ENCODE data around the gene DIAPH3. TPM values are rescaled to one million over a fixed set of nuclear protein-coding genes. Genes with fewer than 3 reads are reported as not detected.

DIAPH3 gene
- polyA plus RNA-seq, 3 donors from 2014 or later = 0.03 to 0.25 TPM; not detected in 1

DNA sequence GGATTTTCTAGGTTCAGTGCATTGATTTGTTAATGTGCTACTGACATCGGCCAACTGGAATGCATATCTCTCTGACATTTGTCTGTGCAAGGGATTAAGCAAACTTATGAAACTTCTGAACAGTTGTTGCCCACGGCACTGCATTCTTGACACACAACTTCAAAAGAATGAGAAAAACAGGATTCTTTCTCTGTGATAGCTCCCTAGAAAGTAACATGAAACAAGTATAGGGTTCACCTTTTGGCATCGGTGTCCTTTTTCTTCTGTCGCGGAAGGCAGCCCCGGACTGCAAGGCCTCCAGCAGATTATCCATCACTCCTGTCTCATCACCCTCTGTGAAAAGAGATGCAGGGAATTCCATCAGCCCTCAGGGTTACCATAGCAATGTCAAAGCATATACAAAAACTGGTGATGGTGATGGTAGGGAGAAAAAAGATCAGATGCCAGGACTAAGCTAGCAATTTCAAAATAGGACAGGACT, 389.2 kb downstream of the DIAPH3 start:
- Mint-ChIP-seq H3K27ac (no peak overlapping the region), H3K9me3 (peaks cover 0 to under 1% (median 0%) of the 10 kb centered on the region in 6 donors), H3K4me3 (no peak overlapping the region), H3K27me3 (ENCODE audit: low read depth in 3 of 3) (peaks cover 0 to 2% (median 0%) of the 10 kb centered on the region in 3 donors), H3K4me1 (no peaks in the 10 kb centered on the region), H3K36me3 (no peaks in the 10 kb centered on the region)
- DNase-seq = no peak

DNA sequence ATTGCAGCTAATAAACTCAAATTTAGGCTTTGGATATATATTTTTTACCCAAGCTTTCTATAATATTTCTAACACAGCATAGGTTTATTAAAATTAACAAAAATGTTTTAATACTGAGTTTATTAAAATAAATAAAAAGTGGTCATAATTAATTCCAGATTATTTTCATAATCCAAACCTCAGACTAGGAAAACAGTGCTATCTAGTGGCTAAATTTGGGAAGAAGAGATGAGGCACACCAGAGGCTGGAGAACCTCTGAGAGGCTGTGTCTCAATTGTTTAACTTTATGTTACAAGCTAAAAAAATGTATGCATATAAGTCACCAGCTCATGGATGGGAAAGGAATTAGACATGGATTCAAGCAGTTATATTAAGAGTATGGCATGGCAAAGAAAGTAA, 392.5 kb downstream of the DIAPH3 start:
- H3K4me1 Mint-ChIP-seq = no peaks in the 10 kb centered on the region
- no peak overlapping the region for H3K4me3 Mint-ChIP-seq
- H3K36me3 Mint-ChIP-seq = no peaks in the 10 kb centered on the region
- DNase-seq = no peak
- H3K27ac Mint-ChIP-seq = no peak overlapping the region
- H3K27me3 Mint-ChIP-seq (ENCODE audit: low read depth in 3 of 3) = peaks cover 0 to 2% (median 2%) of the 10 kb centered on the region in 3 donors
- peaks cover 0 to 1% (median 0%) of the 10 kb centered on the region in 6 donors for H3K9me3 Mint-ChIP-seq

DNA sequence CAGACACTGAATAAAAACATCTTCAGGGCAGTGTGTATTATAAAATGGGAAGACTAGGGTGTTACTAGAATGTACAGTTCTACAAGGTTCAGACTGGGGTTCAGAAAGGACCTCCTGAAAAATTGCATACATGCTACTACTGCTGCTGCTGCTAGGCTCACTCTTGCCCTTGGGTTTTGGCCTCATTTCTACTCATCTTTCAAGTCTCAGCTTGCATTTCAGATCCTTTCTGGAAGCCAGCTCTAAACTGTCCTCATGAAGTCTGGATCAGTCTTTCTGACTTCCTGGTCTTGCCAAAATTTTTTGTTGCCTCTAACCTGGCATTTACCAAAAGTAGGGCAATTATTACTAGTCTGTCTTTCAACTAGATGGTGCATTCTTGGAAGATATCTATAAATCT, 393.3 kb downstream of the DIAPH3 start:
- peaks cover 0 to 1% (median 0%) of the 10 kb centered on the region in 6 donors for H3K9me3 Mint-ChIP-seq
- DNase-seq = no peak
- H3K27ac Mint-ChIP-seq = no peak overlapping the region
- no peak overlapping the region for H3K4me3 Mint-ChIP-seq
- H3K4me1 Mint-ChIP-seq = no peaks in the 10 kb centered on the region
- H3K36me3 Mint-ChIP-seq = no peaks in the 10 kb centered on the region
- H3K27me3 Mint-ChIP-seq (ENCODE audit: low read depth in 3 of 3) = peaks cover 0 to 3% (median 2%) of the 10 kb centered on the region in 3 donors

DNA sequence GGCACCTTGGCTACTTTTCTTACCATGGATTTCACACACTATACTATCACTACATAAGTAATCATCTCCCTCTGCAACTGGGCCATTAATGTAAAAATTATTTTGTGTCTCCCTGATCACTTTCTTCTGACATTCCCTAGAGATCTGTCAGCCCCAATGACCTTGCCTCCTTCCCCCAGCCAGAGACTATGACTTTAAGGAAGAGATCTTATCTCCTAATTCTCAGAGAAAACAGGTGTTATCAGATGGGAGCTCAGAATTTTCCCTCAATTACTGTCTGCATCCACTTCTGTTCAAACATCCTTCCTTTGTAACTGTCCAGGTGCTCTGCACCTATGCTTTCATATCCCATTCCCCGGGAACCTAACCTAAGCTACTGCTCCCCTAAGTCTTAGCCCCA, 397.5 kb downstream of the DIAPH3 start:
- Mint-ChIP-seq H3K4me1 (no peaks in the 10 kb centered on the region), H3K4me3 (no peak overlapping the region), H3K27ac (no peak overlapping the region), H3K9me3 (peaks cover 0 to 3% (median 0%) of the 10 kb centered on the region in 6 donors), H3K27me3 (ENCODE audit: low read depth in 3 of 3) (peaks cover 0 to 3% (median 0%) of the 10 kb centered on the region in 3 donors), H3K36me3 (no peaks in the 10 kb centered on the region)
- DNase-seq = no peak

DNA sequence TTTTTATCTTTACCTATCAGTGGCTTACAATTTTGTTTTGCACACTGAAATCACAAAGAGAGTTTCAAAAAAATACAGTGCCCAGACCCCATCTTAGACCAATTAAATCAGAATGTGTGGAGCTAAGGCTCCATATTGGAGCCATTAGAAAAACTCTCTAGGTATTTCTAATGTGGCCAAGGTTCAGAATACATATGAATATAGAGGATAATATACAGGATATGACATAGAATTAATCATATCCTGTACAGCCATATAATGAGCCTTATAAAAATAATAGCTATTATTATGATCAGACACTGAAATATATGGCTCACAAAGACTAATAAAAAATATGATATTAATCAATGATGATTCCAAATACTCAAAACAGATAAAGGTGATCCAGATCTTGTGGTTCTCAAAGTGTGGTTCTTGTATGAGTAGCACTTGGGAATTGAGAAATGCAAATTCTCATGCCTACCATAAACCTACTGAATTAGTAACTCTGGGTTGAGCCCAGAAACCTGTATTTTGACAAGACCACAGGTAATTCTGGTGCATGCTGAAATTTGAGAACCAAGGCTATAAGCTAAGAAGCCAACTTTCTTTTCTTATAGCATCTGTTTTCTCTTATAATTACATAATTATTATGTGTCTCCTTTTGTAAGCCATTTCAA, 408.0 kb downstream of the DIAPH3 start:
- Mint-ChIP-seq H3K9me3 (no peaks in the 10 kb centered on the region), H3K4me3 (no peak overlapping the region), H3K27ac (no peak overlapping the region), H3K27me3 (ENCODE audit: low read depth in 3 of 3) (no peaks in the 10 kb centered on the region), H3K4me1 (no peaks in the 10 kb centered on the region), H3K36me3 (no peaks in the 10 kb centered on the region)
- DNase-seq = no peak

DNA sequence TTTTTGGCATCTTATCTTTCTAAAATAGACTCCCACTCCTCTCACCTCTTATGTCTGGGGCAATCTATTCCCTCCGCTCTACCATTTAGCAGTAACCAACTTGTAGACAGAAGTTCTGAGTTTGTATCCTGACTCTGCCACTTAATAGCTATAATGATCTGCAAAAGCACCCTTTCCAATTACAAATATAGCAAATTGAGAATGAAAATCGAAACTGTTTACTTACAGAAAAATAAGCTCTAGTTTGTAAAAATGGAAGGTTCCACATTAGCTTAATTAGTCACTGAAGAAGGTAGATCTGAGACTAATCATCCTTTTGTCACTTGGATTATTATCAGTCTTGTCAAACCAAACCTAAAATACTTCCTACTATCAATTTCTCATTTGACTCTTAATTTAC, 409.3 kb downstream of the DIAPH3 start:
- H3K9me3 Mint-ChIP-seq = no peaks in the 10 kb centered on the region
- H3K27ac Mint-ChIP-seq = no peak overlapping the region
- H3K36me3 Mint-ChIP-seq = no peaks in the 10 kb centered on the region
- H3K4me1 Mint-ChIP-seq = no peaks in the 10 kb centered on the region
- no peaks in the 10 kb centered on the region for H3K27me3 Mint-ChIP-seq (ENCODE audit: low read depth in 3 of 3)
- DNase-seq = no peak
- H3K4me3 Mint-ChIP-seq = no peak overlapping the region

DNA sequence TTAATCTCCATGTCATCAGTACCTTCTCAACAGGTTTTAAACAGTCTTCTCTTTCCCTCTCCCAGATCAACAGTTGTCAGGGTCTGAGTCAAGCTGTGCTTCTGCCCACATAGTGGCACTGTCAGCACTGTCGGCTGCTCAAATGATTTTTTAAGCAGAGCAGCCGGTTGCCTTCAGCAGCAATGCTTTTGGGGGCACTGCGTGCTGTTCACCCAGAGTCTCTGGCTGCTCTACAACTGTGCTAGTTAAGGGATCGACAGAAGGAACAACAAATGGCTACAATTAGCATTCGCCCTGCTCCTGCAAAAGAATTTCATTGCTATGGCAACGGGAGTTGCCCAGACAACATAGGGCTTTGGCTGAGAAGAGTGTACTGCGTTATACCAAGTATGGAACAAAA, 412.9 kb downstream of the DIAPH3 start:
- no peak for DNase-seq
- Mint-ChIP-seq H3K9me3 (no peaks in the 10 kb centered on the region), H3K36me3 (no peaks in the 10 kb centered on the region), H3K27ac (no peak overlapping the region), H3K27me3 (ENCODE audit: low read depth in 3 of 3) (no peaks in the 10 kb centered on the region), H3K4me3 (no peak overlapping the region), H3K4me1 (peaks cover under 1 to 9% of the 10 kb centered on the region in 2 donors)

DNA sequence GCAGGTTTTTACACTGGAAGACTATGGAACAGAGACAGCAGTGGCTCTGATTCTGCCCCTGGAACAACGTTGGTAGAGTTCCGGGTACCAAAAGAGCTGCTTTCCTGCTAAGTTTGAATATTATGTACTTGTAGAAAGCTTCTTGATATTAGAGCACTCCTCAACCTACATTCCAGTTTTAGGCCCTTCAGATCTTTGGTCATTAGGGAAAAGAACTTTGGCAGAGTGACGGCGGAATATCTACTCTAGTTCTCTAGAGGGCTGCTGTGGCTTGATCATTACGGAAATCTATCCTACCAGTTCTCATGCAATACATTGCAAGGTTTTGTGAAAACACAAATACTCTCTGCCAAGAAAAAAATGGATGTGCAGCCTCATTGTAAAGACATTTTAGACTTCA, 415.7 kb downstream of the DIAPH3 start:
- Mint-ChIP-seq H3K36me3 (no peaks in the 10 kb centered on the region), H3K27me3 (ENCODE audit: low read depth in 3 of 3) (peaks cover 0 to 2% (median 0%) of the 10 kb centered on the region in 3 donors), H3K4me1 (peaks cover 18 to 27% of the 10 kb centered on the region in 2 donors), H3K4me3 (no peak overlapping the region), H3K27ac (no peak overlapping the region), H3K9me3 (peaks cover 0 to 3% (median 0%) of the 10 kb centered on the region in 6 donors)
- no peak for DNase-seq

DNA sequence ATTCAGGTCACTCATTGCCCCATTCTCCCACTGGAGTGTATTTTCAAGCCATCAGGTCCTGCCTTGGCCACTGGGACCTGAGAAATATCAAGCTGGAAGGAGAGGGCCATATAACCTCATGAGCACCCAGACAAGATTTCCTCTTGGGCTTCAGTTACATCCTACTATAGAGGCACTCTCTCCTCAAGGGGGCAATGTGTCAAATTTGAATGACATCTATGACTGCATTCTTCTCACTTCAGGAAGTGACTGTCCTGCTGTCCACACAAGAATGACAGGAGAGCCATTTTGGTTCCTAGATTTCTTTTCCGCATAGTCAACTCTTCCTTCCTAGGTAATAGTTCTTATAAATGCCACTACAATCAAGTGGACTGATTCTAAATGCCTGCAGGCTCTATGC, 416.2 kb downstream of the DIAPH3 start:
- peaks cover 0 to 2% (median 0%) of the 10 kb centered on the region in 3 donors for H3K27me3 Mint-ChIP-seq (ENCODE audit: low read depth in 3 of 3)
- no peak overlapping the region for H3K4me3 Mint-ChIP-seq
- peaks cover 18 to 27% of the 10 kb centered on the region in 2 donors for H3K4me1 Mint-ChIP-seq
- H3K36me3 Mint-ChIP-seq = no peaks in the 10 kb centered on the region
- peaks cover 0 to 3% (median 0%) of the 10 kb centered on the region in 6 donors for H3K9me3 Mint-ChIP-seq
- no peak for DNase-seq
- no peak overlapping the region for H3K27ac Mint-ChIP-seq

DNA sequence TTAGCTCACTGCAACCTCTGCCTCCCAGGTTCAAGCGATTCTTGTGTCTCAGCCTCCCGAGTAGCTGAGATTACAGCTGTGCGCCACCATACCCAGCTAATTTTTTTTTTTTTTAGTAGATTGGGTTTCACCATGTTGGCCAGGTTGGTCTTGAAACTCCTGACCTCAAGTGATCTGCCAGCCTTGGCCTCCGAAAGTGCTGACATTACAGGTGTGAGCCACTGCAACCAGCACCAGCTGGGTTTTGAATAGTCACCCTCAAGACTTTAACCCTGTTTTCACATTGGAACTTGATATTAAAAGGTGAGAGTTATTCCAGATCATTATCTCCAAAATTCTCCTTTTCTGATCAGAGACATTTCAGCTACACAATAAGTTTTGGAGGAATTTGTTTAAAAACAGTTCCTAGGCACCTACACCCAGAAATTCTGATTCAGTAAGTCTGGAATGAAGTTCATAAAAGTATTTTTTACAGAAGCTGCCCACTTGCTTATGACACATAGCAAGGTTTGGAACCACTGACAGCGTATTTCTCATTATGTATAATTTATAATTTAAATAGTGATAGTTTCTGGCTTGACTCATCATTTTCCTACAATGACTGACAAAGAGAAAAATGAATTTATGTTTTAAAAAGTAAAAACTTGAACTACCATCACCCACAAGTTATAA, 417.3 kb downstream of the DIAPH3 start:
- no peak overlapping the region for H3K4me3 Mint-ChIP-seq
- peaks cover 20 to 27% of the 10 kb centered on the region in 2 donors for H3K4me1 Mint-ChIP-seq
- no peak for DNase-seq
- no peaks in the 10 kb centered on the region for H3K36me3 Mint-ChIP-seq
- no peak overlapping the region for H3K27ac Mint-ChIP-seq
- peaks cover 0 to 2% (median 0%) of the 10 kb centered on the region in 3 donors for H3K27me3 Mint-ChIP-seq (ENCODE audit: low read depth in 3 of 3)
- H3K9me3 Mint-ChIP-seq = peaks cover 0 to 3% (median 0%) of the 10 kb centered on the region in 6 donors

DNA sequence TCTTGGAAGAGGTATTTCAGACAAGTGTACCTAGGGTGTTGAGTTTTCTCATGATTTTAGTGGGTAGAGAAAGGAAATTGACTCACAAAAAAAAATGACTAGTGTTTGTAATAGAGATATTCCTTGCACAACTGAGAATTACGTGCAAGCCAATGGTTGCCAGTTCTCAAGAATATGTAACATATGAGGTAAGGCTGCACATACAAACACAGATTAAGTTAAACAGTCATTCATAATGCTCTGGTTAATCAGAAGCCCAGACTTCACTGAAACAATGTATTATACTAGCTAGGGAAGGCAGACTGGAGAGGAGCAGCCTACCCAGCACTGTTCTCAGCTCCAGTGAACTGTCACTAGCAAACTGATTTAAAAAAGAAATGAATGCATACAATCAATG, 418.3 kb downstream of the DIAPH3 start:
- H3K27ac Mint-ChIP-seq = peak overlapping the region; percentile 67 to 88 (median 80)
- peaks cover 20 to 27% of the 10 kb centered on the region in 2 donors for H3K4me1 Mint-ChIP-seq
- peaks cover 0 to 3% (median 0%) of the 10 kb centered on the region in 6 donors for H3K9me3 Mint-ChIP-seq
- no peaks in the 10 kb centered on the region for H3K36me3 Mint-ChIP-seq
- H3K27me3 Mint-ChIP-seq (ENCODE audit: low read depth in 3 of 3) = peaks cover 0 to 2% (median 0%) of the 10 kb centered on the region in 3 donors
- peak in 1 of 3 donors; percentile 6 for DNase-seq
- H3K4me3 Mint-ChIP-seq = peak overlapping the region; percentile 31 to 64 (median 59)

DNA sequence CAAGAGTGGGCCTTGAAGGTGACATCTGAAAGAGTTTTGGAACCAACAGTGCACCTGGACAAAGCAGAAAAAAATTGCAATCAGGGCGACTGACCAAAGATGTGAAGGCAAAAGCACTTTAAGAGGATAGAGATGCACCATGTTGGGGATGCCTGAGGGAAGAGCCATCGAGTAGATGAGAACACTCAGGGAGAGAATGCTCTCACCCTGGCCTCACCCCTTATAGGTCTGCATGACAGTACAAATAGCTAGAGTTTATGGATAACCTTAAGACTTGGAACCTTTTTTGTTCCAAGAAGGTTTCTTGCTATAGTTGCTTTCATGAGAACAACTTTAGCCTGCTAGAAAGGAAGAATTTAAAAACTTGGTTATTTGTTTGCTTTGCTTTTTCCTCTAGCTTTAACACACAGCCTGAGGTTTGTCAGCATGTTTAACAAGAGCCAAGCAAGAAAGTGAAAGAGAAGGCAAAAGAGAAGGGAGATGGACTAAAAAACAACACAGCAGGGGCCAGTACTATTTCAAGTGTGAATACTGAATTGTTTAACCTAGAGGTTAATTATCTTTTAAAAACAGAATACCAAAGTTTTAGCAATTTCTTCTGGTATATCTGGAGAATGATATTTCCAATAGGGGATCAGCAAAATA, 418.9 kb downstream of the DIAPH3 start:
- Mint-ChIP-seq H3K9me3 (peaks cover 0 to 3% (median 0%) of the 10 kb centered on the region in 6 donors), H3K4me3 (peak overlapping the region; percentile 31 to 64 (median 59)), H3K27me3 (ENCODE audit: low read depth in 3 of 3) (peaks cover 0 to 2% (median 0%) of the 10 kb centered on the region in 3 donors), H3K4me1 (peaks cover 20 to 27% of the 10 kb centered on the region in 2 donors), H3K27ac (peak overlapping the region; percentile 67 to 88 (median 80)), H3K36me3 (no peaks in the 10 kb centered on the region)
- DNase-seq = peak in 2 of 3 donors; percentile 11 to 23

DNA sequence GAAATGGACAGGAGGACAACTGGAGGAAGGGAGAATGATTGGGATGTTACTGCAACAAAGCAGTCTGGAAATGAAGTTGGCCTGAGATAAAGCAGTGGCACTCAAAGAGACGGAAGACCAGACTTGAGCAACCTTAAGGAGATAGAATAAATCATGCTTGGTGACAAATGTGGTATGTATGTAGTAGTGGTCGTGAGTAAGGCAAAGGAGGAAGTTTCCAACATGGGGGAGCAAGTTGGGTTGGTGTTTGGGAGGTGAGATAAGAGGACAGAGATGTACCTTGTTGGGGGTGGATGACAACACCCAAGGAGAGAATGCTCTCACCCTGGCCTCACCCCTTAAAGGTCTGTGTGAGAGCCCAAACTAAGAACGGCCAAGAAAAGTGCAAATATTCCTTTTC, 420.5 kb downstream of the DIAPH3 start:
- Mint-ChIP-seq H3K27ac (peak overlapping the region in 1 of 6 donors; percentile 0), H3K4me3 (no peak overlapping the region), H3K36me3 (no peaks in the 10 kb centered on the region), H3K9me3 (peaks cover 0 to 3% (median 0%) of the 10 kb centered on the region in 6 donors), H3K4me1 (peaks cover 20 to 27% of the 10 kb centered on the region in 2 donors), H3K27me3 (ENCODE audit: low read depth in 3 of 3) (peaks cover 0 to 2% (median 0%) of the 10 kb centered on the region in 3 donors)
- DNase-seq = no peak

DNA sequence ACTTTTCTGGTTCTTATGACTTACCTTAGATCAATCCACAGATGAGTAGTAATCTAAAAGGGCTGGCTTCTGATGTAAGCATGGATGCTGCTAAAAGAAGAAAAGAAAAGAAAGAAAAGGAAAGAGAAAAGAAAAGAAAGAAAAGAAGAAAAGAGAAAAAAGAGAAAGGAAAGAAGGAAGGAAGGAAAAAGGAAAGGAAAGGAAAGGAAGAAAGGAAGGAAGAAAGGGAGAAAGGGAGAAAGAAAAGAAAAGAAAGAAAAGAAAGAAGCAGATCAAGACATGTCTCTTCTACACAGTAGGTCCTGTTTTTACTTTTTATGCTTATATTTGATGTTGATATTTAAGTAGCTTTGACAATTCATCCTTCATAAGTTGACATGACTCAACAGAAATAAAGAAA, 421.3 kb downstream of the DIAPH3 start:
- H3K27me3 Mint-ChIP-seq (ENCODE audit: low read depth in 3 of 3) = peaks cover 0 to 2% (median 0%) of the 10 kb centered on the region in 3 donors
- no peak overlapping the region for H3K27ac Mint-ChIP-seq
- H3K4me3 Mint-ChIP-seq = peak overlapping the region in 1 of 5 donors; percentile 1
- H3K4me1 Mint-ChIP-seq = peaks cover 20 to 22% of the 10 kb centered on the region in 2 donors
- H3K36me3 Mint-ChIP-seq = no peaks in the 10 kb centered on the region
- DNase-seq = no peak
- peaks cover 0 to 3% (median 0%) of the 10 kb centered on the region in 6 donors for H3K9me3 Mint-ChIP-seq

All from immature natural killer cell (primary cell).